Panc1 (cell line): ENCODE data around the gene THBS1. TPM values are rescaled to one million over a fixed set of nuclear protein-coding genes. Genes with fewer than 3 reads are reported as not detected.

ENCODE experiments used
- ATAC-seq: fragments of 200-7000 bp; cut with Tn5 transposase; 2 replicates; pipeline ENCODE4 v1.9.1; 2020; ENCODE audit warnings: mild to moderate bottlenecking, moderate library complexity
- BruUV-seq: library from RNA; stranded (reverse); fragments of 400-500 nt; replicated peaks from 2 replicates; lab custom pipeline; 2021; lab: Mats Ljungman, UMichigan
- CTCF ChIA-PET: fragments of 300-600 bp; sonication (Branson Sonifier 250); formaldehyde crosslinking; loops from one replicate; lab custom pipeline; 2022; ENCODE audit warnings: antibody characterized with exemption; lab: Charles Lee
- POLR2A ChIA-PET: fragments of 300-600 bp; sonication (Branson Sonifier 250); formaldehyde crosslinking; loops from one replicate; lab custom pipeline; 2022; ENCODE audit warnings: antibody characterized with exemption; lab: Charles Lee
- DNase-seq: peaks from one replicate; pipeline ENCODE4 v3.0.0-alpha.2; 2010; ENCODE audit warnings: low read depth, low spot score
- H3K27ac ChIP-seq: 2 replicates; pipeline ENCODE4 v1.5.1; 2011; ENCODE audit warnings: mild to moderate bottlenecking, low read length, inconsistent platforms
- H3K27me3 ChIP-seq: fragments of 200-500 bp; sonication (Bioruptor generic); 2 replicates; pipeline ENCODE4 v1.6.0; 2014; ENCODE audit warnings: low read length, inconsistent platforms; ENCODE audit not compliant: control insufficient read depth, insufficient read depth
- H3K36me3 ChIP-seq: fragments of 200-500 bp; sonication (Bioruptor generic); 2 replicates; pipeline ENCODE4 v1.5.1; 2014; ENCODE audit warnings: inconsistent platforms, mild to moderate bottlenecking, low read length, moderate library complexity; ENCODE audit not compliant: control insufficient read depth, insufficient read depth
- H3K4me1 ChIP-seq: 2 replicates; pipeline ENCODE4 v1.5.1; 2011; ENCODE audit warnings: inconsistent platforms, mild to moderate bottlenecking, low read length, moderate library complexity; ENCODE audit not compliant: control insufficient read depth, insufficient read depth
- H3K4me3 ChIP-seq, 2 experiments: 2 replicates each; pipeline ENCODE4 v1.5.1; 2011 to 2012; ENCODE audit warnings: low read depth in 2 of 2, low read length in 2 of 2, mild to moderate bottlenecking in 2 of 2, inconsistent platforms in 1 of 2, moderate library complexity in 1 of 2
- H3K9me3 ChIP-seq: fragments of 200-500 bp; sonication (Bioruptor generic); 2 replicates; pipeline ENCODE4 v1.5.1; 2014; ENCODE audit warnings: low read depth, mild to moderate bottlenecking, inconsistent platforms, low read length, moderate library complexity; ENCODE audit not compliant: control insufficient read depth, insufficient read depth
- POLR2AphosphoS5 ChIP-seq: IDR thresholded peaks from 2 replicates; pipeline ENCODE4 v1.6.1; 2012; ENCODE audit warnings: mild to moderate bottlenecking, low read depth, low read length, moderate library complexity
- SIN3A ChIP-seq: IDR thresholded peaks from 2 replicates; pipeline ENCODE4 v1.6.1; 2012; ENCODE audit warnings: low read depth, mild to moderate bottlenecking, low read length, moderate library complexity, borderline replicate concordance; ENCODE audit not compliant: insufficient read depth
- TCF7L2 ChIP-seq: IDR thresholded peaks from 2 replicates; pipeline ENCODE4 v1.6.1; 2011; ENCODE audit warnings: mild to moderate bottlenecking, low read depth, low read length, inconsistent platforms
- in situ Hi-C: cut with HindIII; loops from 2 replicates; pipeline ENCODE4 v1.10.0; 2016; ENCODE audit warnings: low sequenced_read_pairs, low pct_unique_long_range_greater_than_20kb
- intact Hi-C: fragments of 100-400 bp; cut with micrococcal nuclease; formaldehyde crosslinking; loops from one replicate; pipeline ENCODE4 v1.10.0; 2022; ENCODE audit not compliant: unreplicated experiment
- total RNA-seq: library from RNA; stranded (reverse); gene quantifications from one replicate; pipeline ENCODE4 v1.2.1, GENCODE V29; 2021; ENCODE audit not compliant: unreplicated experiment
- TF ChIP-seq, protein P1 (sequence below): fragments of 450-650 bp; IDR thresholded peaks from 2 replicates; pipeline ENCODE4 v1.5.1; 2017; ENCODE audit warnings: mild to moderate bottlenecking
- TF ChIP-seq, protein P2 (sequence below), 2 experiments: IDR thresholded peaks; 2 replicates each; pipeline ENCODE4 v1.6.1; 2011 to 2012; ENCODE audit warnings: low read depth in 2 of 2, control low read depth in 1 of 2, low read length in 1 of 2, mild to moderate bottlenecking in 1 of 2, moderate library complexity in 1 of 2; ENCODE audit not compliant: insufficient read depth in 1 of 2

THBS1 gene
- total RNA-seq, 1 experiment from 2014 or later, result 61.9 TPM

DNA sequence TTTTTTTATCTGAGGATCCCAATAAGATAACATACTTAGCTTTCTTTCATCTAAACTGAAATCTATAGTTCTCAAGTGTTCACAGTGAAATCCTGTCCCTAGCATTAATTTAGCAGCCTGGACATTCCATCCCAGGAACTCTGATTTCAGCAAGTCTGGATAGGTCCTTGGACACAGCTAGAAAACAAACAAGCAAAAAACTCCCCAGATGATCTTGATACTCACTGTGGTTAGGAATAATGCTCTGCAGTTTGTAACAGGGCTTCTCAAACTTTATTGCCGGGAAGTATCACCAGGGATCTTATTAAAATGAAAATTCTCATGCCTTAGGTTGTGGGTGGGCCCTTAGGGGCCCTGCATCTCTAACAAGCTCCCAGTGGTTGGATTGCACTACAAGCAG is 24.3 kb downstream of the THBS1 start:
- Histone ChIP-seq H3K27me3 (no peaks in the 10 kb centered on the region), H3K9me3 (no peaks in the 10 kb centered on the region), H3K4me1 (no peaks in the 10 kb centered on the region), H3K27ac (no peak overlapping the region), H3K36me3 (no peaks in the 10 kb centered on the region), H3K4me3 (no peak overlapping the region)
- ATAC-seq (no peak), DNase-seq (no peak)
- ChIA-PET CTCF (no interaction called here), POLR2A (no interaction called here)
- in situ Hi-C loops, result no loop called here
- intact Hi-C loops, result no loop called here
- BruUV-seq, result no TSS peak
- TF ChIP-seq POLR2AphosphoS5 (no peak), SIN3A (no peak), TCF7L2 (no peak)

DNA sequence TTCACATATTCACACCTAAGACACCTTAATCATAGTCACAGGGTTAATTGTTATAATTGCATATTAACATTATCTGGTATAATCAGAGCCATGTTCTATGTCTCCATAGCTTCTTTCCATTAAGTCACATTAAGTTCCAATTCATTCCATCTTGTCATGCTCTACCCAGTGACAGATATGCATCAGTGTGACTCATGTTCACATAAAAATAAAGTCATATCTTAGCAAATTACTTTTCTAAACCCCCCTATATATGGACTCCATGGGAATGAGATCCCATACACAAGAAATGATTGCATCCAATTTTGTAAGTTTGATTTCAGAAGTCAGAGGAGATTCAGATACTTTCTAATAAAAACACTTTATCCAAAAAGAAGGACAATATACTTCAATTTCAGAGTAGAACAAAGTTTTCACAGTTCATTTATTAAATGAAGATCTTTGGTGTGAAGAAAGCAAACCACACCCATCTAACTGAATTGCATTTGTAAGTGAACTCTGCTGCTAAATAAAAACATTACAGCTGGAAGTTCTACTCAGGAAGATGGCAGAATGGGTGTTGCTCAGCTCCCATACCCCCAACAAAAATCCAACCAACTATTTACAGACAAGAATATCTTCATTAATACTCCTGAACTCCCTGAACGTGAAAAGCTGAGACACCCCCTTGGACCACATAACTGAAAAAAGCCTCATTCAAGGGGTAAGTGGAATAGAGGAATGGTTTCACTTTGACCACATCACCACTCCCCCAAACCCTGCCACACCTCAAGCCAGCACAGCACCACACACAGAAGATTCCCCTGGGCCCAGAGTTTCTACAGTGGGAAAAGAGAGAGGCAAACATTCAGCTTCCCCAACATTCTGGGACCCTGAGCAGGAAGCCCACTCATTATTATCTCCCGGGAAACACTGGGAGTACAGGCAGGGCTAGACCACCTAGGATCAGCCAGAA is 27.6 kb downstream of the THBS1 start:
- Histone ChIP-seq H3K4me3 (no peak overlapping the region), H3K27me3 (no peaks in the 10 kb centered on the region), H3K4me1 (no peaks in the 10 kb centered on the region), H3K9me3 (peaks cover 6% of the 10 kb centered on the region; the same call in 1 of the 2 replicates), H3K27ac (no peak overlapping the region), H3K36me3 (no peaks in the 10 kb centered on the region)
- TF ChIP-seq, protein P1, sequence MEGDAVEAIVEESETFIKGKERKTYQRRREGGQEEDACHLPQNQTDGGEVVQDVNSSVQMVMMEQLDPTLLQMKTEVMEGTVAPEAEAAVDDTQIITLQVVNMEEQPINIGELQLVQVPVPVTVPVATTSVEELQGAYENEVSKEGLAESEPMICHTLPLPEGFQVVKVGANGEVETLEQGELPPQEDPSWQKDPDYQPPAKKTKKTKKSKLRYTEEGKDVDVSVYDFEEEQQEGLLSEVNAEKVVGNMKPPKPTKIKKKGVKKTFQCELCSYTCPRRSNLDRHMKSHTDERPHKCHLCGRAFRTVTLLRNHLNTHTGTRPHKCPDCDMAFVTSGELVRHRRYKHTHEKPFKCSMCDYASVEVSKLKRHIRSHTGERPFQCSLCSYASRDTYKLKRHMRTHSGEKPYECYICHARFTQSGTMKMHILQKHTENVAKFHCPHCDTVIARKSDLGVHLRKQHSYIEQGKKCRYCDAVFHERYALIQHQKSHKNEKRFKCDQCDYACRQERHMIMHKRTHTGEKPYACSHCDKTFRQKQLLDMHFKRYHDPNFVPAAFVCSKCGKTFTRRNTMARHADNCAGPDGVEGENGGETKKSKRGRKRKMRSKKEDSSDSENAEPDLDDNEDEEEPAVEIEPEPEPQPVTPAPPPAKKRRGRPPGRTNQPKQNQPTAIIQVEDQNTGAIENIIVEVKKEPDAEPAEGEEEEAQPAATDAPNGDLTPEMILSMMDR, result no peak
- no peak for TF ChIP-seq POLR2AphosphoS5
- in situ Hi-C loops (no loop called here), intact Hi-C loops (no loop called here)
- no peak for ATAC-seq
- BruUV-seq, result no TSS peak
- ChIA-PET POLR2A (no interaction called here), CTCF (no interaction called here)
- DNase-seq, result no peak

DNA sequence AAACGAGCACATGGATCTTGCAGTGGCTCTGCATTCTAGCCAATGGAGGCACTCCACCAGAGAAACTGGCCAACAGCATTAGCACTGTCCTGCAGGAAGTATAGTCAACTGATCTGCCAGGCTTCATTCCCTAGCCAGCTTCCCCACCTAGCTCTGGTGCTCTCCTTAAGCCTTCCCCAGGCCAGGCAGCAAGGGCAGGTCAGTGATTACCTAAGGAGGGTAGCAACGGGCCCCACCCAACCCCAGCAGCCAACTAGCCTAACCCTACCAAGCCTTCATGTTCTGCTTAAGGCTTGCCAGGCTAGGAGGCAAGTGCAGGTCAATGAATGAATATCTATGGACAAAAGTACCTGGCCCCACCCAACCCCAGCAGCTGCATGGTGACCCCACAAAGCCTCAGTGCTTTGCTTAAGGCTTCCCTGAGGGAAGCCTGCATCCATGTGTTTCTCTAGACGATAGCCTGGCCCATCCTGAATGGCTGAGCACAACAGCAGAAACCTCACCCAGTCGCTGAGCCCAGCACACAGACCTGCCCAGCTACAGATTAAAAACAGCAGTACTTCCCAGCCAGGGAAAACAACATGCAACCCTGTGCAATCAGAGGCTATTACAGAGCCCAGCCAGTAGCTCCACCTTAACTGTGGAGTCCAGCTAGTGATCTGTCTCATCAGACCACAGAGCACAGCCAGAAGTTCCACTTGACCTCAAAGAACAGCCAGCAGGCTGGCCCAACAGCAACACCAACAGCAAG is 28.5 kb downstream of the THBS1 start:
- no peak overlapping the region for H3K4me3 ChIP-seq
- H3K27me3 ChIP-seq, result no peaks in the 10 kb centered on the region
- ChIA-PET CTCF (no interaction called here), POLR2A (no interaction called here)
- peaks cover 6% of the 10 kb centered on the region; the same call in 1 of the 2 replicates for H3K9me3 ChIP-seq
- in situ Hi-C loops (no loop called here), intact Hi-C loops (no loop called here)
- no peaks in the 10 kb centered on the region for H3K4me1 ChIP-seq
- no TSS peak for BruUV-seq
- no peak overlapping the region for H3K27ac ChIP-seq
- no peak for TF ChIP-seq POLR2AphosphoS5
- TF ChIP-seq SIN3A, result no peak
- TF ChIP-seq, protein P2, sequence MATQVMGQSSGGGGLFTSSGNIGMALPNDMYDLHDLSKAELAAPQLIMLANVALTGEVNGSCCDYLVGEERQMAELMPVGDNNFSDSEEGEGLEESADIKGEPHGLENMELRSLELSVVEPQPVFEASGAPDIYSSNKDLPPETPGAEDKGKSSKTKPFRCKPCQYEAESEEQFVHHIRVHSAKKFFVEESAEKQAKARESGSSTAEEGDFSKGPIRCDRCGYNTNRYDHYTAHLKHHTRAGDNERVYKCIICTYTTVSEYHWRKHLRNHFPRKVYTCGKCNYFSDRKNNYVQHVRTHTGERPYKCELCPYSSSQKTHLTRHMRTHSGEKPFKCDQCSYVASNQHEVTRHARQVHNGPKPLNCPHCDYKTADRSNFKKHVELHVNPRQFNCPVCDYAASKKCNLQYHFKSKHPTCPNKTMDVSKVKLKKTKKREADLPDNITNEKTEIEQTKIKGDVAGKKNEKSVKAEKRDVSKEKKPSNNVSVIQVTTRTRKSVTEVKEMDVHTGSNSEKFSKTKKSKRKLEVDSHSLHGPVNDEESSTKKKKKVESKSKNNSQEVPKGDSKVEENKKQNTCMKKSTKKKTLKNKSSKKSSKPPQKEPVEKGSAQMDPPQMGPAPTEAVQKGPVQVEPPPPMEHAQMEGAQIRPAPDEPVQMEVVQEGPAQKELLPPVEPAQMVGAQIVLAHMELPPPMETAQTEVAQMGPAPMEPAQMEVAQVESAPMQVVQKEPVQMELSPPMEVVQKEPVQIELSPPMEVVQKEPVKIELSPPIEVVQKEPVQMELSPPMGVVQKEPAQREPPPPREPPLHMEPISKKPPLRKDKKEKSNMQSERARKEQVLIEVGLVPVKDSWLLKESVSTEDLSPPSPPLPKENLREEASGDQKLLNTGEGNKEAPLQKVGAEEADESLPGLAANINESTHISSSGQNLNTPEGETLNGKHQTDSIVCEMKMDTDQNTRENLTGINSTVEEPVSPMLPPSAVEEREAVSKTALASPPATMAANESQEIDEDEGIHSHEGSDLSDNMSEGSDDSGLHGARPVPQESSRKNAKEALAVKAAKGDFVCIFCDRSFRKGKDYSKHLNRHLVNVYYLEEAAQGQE (IDR thresholded peaks at IDR 0.05; ENCODE audit: insufficient read depth in 1 of 2, low read depth in 2 of 2, low read length in 1 of 2), result no peak
- TF ChIP-seq TCF7L2, result no peak
- TF ChIP-seq, protein P1, result no peak
- H3K36me3 ChIP-seq, result no peaks in the 10 kb centered on the region
- ATAC-seq, result no peak
- no peak for DNase-seq
